GM12891 (cell line): Measurements from ENCODE around the gene ZBTB16.

Source experiments
- POLR2A ChIP-seq: IDR thresholded peaks from 2 replicates; pipeline ENCODE4 v1.6.1; 2011; ENCODE audit warnings: low read depth, low read length, control low read depth
- TAF1 ChIP-seq: IDR thresholded peaks from 2 replicates; pipeline ENCODE4 v1.6.1; 2011; ENCODE audit warnings: low read depth, low read length, control low read depth

DNA sequence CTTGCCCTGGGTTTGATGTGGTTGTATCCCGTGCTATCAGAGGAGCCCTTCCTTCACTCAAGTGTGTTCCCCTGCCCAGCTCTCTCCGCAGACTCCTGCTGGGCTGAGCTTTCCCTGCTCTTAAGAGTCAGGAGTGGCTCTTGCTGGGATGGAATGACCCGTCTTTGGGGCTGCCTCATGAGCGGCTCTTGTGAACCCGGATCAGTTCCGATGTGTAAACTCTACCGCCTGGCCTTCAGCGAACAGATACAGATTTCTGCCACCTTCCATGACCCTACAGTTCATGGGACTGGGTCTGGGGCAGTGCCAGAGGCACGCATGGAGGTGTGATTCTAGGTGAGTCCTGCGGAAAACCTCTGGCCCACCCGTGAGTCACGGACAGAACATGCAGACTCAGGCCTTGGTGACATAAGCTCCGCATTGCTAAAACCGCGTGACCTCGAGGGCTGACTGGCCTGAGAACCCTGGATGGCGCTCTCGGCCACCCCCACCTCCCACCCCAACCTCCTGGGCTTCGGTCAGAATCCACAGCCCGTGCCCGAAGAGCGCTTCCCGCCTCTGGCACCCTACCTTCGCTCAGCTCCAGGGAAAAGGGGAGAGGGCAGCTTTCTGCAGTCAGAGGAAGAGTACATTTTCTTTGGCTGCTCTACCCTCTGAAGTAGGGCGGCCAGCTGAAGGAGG lies 1.3 kb upstream of the ZBTB16 start:
- no peak for TF ChIP-seq TAF1
- TF ChIP-seq POLR2A = no peak
